GM06990 (cell line): ENCODE measurements around the gene TRAF5.
A peak's percentile ranks its signal among the peaks of the same experiment; 100 is the strongest.
"Not testable (repeated sequence)": the region's sequence is repeated elsewhere in the genome, so short reads cannot be mapped to it uniquely, and the experiment has no call there.

Experiments
- DNase-seq: peaks from one replicate; pipeline ENCODE4 v3.0.0-alpha.2; 2011; ENCODE audit not compliant: insufficient read length; ENCODE audit errors: extremely low read depth
- H3K27me3 ChIP-seq: replicated peaks from 2 replicates; pipeline ENCODE4 v1.6.0; 2011; ENCODE audit warnings: low read length; ENCODE audit not compliant: control insufficient read depth, insufficient read depth
- H3K36me3 ChIP-seq: 2 replicates; pipeline ENCODE4 v1.5.1; 2011; ENCODE audit warnings: low read length; ENCODE audit not compliant: control insufficient read depth, insufficient read depth
- H3K4me3 ChIP-seq: replicated peaks from 2 replicates; pipeline ENCODE4 v1.5.1; 2011; ENCODE audit warnings: low read depth, mild to moderate bottlenecking, control low read depth, low read length
- CTCF ChIP-seq: IDR thresholded peaks from 2 replicates; pipeline ENCODE4 v1.5.1; 2011; ENCODE audit warnings: low read length, control low read depth, mild to moderate bottlenecking, inconsistent platforms; ENCODE audit not compliant: insufficient read depth, poor library complexity, severe bottlenecking

TRAF5 gene

GRCh38 chr1:211349741-211350140 is 23.1 kb downstream of the TRAF5 start:
- TF ChIP-seq CTCF = no peak
- no peak for DNase-seq
- Histone ChIP-seq H3K27me3 (no peaks in the 10 kb centered on the region), H3K36me3 (peaks cover 3% of the 10 kb centered on the region), H3K4me3 (no peak overlapping the region)

GRCh38 chr1:211352055-211352454 is 25.4 kb downstream of the TRAF5 start:
- H3K4me3 ChIP-seq, H3K36me3 ChIP-seq, DNase-seq, H3K27me3 ChIP-seq: not testable (repeated sequence)

GRCh38 chr1:211352465-211352864 is 25.8 kb downstream of the TRAF5 start:
- Histone ChIP-seq H3K36me3 (peaks cover 10% of the 10 kb centered on the region), H3K27me3 (no peaks in the 10 kb centered on the region), H3K4me3 (no peak overlapping the region)
- no peak for TF ChIP-seq CTCF
- DNase-seq = no peak

GRCh38 chr1:211352985-211353515 is 26.4 kb downstream of the TRAF5 start:
- H3K27me3 ChIP-seq = no peaks in the 10 kb centered on the region
- no peak overlapping the region for H3K4me3 ChIP-seq
- TF ChIP-seq CTCF = peak; percentile 86
- H3K36me3 ChIP-seq = peaks cover 10% of the 10 kb centered on the region
- DNase-seq = peak; percentile 30

GRCh38 chr1:211353562-211354212 is 27.1 kb downstream of the TRAF5 start:
- TF ChIP-seq CTCF = no peak
- Histone ChIP-seq H3K36me3 (peaks cover 10% of the 10 kb centered on the region), H3K4me3 (no peak overlapping the region), H3K27me3 (no peaks in the 10 kb centered on the region)
- DNase-seq = no peak

GRCh38 chr1:211355873-211356272 is 29.2 kb downstream of the TRAF5 start:
- no peak for TF ChIP-seq CTCF
- no peaks in the 10 kb centered on the region for H3K27me3 ChIP-seq
- no peak overlapping the region for H3K4me3 ChIP-seq
- peaks cover 15% of the 10 kb centered on the region for H3K36me3 ChIP-seq
- no peak for DNase-seq
